Measurements from ENCODE around the gene KCNMA1.

The KCNMA1 gene

DNA sequence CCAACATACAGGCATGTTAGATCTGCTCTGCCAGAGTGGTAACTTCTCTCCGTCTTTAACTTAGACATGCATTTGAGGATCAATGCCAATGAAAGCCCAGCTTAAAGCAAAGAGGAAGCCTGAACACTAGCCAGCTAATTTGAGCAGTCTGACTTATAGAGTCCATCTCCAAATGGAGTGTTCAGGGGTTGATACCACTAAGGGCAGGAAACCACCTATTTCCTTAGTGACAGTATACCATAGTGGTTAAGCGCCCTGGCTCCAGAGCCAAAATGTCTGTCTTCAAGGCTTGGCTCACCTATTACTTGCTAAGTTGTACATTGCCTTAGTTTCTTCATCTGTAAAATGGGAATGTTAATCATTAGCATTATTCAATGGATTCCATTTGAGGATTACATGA, 678.5 kb downstream of the KCNMA1 start:
- Histone ChIP-seq H3K4me3 (ENCODE audit: low read depth in 1 of 2, low read length in 1 of 2) (no peak overlapping the region), H3K27me3 (peaks cover 23% of the 10 kb centered on the region), H3K9me3 (no peaks in the 10 kb centered on the region), H3K27ac (no peak overlapping the region), H3K4me1 (ENCODE audit: control insufficient read depth in 1 of 2, insufficient read depth in 1 of 2, low read depth in 1 of 2, low read length in 1 of 2) (no peaks in the 10 kb centered on the region), H3K36me3 (no peaks in the 10 kb centered on the region)
- TF ChIP-seq, protein P1, sequence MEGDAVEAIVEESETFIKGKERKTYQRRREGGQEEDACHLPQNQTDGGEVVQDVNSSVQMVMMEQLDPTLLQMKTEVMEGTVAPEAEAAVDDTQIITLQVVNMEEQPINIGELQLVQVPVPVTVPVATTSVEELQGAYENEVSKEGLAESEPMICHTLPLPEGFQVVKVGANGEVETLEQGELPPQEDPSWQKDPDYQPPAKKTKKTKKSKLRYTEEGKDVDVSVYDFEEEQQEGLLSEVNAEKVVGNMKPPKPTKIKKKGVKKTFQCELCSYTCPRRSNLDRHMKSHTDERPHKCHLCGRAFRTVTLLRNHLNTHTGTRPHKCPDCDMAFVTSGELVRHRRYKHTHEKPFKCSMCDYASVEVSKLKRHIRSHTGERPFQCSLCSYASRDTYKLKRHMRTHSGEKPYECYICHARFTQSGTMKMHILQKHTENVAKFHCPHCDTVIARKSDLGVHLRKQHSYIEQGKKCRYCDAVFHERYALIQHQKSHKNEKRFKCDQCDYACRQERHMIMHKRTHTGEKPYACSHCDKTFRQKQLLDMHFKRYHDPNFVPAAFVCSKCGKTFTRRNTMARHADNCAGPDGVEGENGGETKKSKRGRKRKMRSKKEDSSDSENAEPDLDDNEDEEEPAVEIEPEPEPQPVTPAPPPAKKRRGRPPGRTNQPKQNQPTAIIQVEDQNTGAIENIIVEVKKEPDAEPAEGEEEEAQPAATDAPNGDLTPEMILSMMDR (IDR thresholded peaks at IDR 0.05): no peak

DNA sequence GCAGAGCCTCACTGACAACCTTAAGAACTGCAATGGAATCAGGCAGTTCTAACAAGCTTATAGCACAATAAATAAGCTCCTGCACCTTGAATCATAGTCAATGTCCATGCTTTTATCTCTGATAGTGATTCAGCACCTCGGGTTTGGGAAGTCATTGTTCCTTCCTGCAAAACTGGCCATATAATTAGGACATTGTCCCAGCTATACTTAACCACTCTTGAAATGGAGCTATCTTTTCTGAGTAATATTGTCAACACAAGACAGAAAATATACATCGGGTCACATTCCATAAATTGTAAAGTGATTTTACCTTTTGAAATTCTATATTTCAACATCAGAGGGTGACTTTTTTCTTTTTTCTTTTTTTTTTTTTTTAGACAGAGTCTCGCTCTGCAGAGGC, 682.8 kb downstream of the KCNMA1 start:
- Histone ChIP-seq H3K4me1 (ENCODE audit: control insufficient read depth in 1 of 2, insufficient read depth in 1 of 2, low read depth in 1 of 2, low read length in 1 of 2) (no peaks in the 10 kb centered on the region), H3K9me3 (no peaks in the 10 kb centered on the region), H3K27me3 (peaks cover 8% of the 10 kb centered on the region), H3K27ac (no peak overlapping the region), H3K4me3 (ENCODE audit: low read depth in 1 of 2, low read length in 1 of 2) (no peak overlapping the region), H3K36me3 (no peaks in the 10 kb centered on the region)
- TF ChIP-seq, protein P1 (IDR thresholded peaks at IDR 0.05): no peak

DNA sequence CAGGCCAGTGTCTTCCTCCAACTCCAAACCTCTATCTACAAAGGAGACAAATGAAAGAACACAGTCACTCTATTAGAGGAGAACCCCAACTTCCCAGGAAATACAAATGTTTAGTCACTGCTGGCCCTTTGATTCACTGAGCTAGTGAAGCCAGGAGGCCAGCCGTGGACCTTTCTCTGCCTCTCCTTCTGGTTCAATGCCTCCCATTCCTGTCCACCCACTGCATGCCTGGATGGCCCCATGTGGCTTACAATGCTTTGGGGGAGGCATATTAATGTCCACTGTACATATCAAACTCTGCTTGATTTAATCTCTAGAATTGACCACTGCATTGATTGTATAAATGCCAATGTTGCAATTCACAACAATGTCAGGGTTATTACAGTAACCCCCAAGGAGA, 687.3 kb downstream of the KCNMA1 start:
- Histone ChIP-seq H3K36me3 (no peaks in the 10 kb centered on the region), H3K4me3 (ENCODE audit: low read depth in 1 of 2, low read length in 1 of 2) (no peak overlapping the region), H3K9me3 (no peaks in the 10 kb centered on the region), H3K27ac (no peak overlapping the region), H3K27me3 (peaks cover 8% of the 10 kb centered on the region), H3K4me1 (ENCODE audit: control insufficient read depth in 1 of 2, insufficient read depth in 1 of 2, low read depth in 1 of 2, low read length in 1 of 2) (no peaks in the 10 kb centered on the region)
- TF ChIP-seq, protein P1 (IDR thresholded peaks at IDR 0.05): no peak

DNA sequence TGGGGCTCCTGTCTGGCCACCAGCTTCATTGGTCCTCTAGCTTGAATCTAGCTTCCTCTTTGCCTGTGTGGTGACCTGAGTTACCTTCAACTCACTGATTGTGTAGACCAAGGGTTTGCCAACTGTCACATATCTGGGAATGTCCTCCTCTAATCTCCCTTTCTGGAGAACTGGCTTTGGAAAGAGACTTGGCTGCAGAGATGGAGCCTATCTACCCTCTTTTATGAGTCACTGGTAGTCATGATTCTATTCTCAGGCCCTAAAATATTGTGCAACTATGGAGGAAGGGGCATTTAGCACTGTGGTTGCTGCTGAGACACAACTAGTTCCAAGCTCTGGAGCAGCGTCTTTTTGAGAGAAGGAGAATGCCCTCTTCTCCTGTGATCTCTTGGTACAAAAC, 691.3 kb downstream of the KCNMA1 start:
- Histone ChIP-seq H3K36me3 (no peaks in the 10 kb centered on the region), H3K9me3 (no peaks in the 10 kb centered on the region), H3K4me3 (ENCODE audit: low read depth in 1 of 2, low read length in 1 of 2) (no peak overlapping the region), H3K27ac (no peak overlapping the region), H3K27me3 (peaks cover 14% of the 10 kb centered on the region), H3K4me1 (ENCODE audit: control insufficient read depth in 1 of 2, insufficient read depth in 1 of 2, low read depth in 1 of 2, low read length in 1 of 2) (no peaks in the 10 kb centered on the region)
- TF ChIP-seq, protein P1 (IDR thresholded peaks at IDR 0.05): no peak

DNA sequence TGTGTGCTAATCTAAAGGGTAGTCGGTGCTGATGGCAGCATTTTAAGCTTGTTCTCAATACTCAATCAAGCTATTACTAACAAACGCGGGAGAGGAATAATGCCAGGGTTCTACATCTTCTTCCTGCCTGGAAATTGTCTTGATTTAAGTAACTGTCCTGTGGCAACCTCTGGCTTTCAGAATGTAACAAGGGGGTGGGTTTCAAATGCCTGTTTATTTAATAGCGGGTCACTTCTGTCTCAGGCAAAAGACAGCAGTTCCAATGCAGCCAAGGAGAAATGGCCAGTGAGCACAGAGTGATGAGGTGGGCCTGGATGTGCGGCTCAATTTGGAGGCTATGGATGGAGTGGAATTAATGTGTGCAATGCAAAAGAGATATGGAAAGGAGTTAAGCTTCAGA, 692.4 kb downstream of the KCNMA1 start:
- Histone ChIP-seq H3K36me3 (no peaks in the 10 kb centered on the region), H3K4me1 (ENCODE audit: control insufficient read depth in 1 of 2, insufficient read depth in 1 of 2, low read depth in 1 of 2, low read length in 1 of 2) (no peaks in the 10 kb centered on the region), H3K4me3 (ENCODE audit: low read depth in 1 of 2, low read length in 1 of 2) (no peak overlapping the region), H3K27me3 (peaks cover 14% of the 10 kb centered on the region), H3K9me3 (no peaks in the 10 kb centered on the region), H3K27ac (no peak overlapping the region)
- TF ChIP-seq, protein P1 (IDR thresholded peaks at IDR 0.05): no peak

DNA sequence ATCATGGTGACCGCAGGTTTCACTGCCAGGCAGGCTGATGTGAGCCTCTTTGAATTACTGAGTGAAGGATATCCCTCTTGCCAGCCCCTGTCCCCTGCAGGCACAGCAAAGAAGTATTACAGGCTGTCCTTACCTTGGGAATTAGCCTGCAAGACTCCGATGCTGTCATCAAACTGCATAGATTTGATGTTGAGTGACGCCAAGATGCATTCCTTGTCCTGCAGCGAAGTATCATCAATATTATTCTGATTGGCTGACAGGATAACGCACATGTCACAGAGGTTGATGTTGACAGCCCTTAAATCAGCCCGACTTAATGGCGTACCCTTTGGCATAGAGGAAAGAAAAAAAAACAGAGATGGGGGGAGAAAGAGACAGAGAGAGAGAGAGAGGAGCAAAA, 693.0 kb downstream of the KCNMA1 start:
- Histone ChIP-seq H3K27me3 (peaks cover 14% of the 10 kb centered on the region), H3K27ac (no peak overlapping the region), H3K4me3 (ENCODE audit: low read depth in 1 of 2, low read length in 1 of 2) (no peak overlapping the region), H3K4me1 (ENCODE audit: control insufficient read depth in 1 of 2, insufficient read depth in 1 of 2, low read depth in 1 of 2, low read length in 1 of 2) (no peaks in the 10 kb centered on the region), H3K36me3 (no peaks in the 10 kb centered on the region), H3K9me3 (no peaks in the 10 kb centered on the region)
- TF ChIP-seq, protein P1 (IDR thresholded peaks at IDR 0.05): no peak
